ENCODE results near the gene CNTNAP2. TPM values are rescaled to one million over a fixed set of nuclear protein-coding genes. Genes with fewer than 3 reads are reported as not detected.

The CNTNAP2 gene
- total and polyA plus RNA-seq, 9 of the 15 experiments (the other 6 are each of a cell fraction or from before 2014, with no cell fraction given), result 0.04 to 0.62 (median 0.09) TPM; not detected in 4

GRCh38 chr7:147971606-147972110, 1855.1 kb downstream of the CNTNAP2 start:
- BruUV-seq (replicated peaks), result no TSS peak
- H3K27me3 ChIP-seq (ENCODE audit: control insufficient read depth in 2 of 2, insufficient read depth in 2 of 2, low read length in 2 of 2), result no peaks in the 10 kb centered on the region
- no peak overlapping the region for H3K27ac ChIP-seq (ENCODE audit: extremely low read depth, low read depth, low read length)
- ATAC-seq, result no peak
- POLR2A ChIA-PET, result no interaction called here
- no peak overlapping the region for H3K4me2 ChIP-seq (ENCODE audit: insufficient read depth, low read length)
- intact Hi-C loops (cut with micrococcal nuclease) (no loop called here), in situ Hi-C loops (cut with MboI) (no loop called here)
- no peaks in the 10 kb centered on the region for H3K9me3 ChIP-seq (replicated peaks; ENCODE audit: control insufficient read depth, insufficient read depth, low read depth, low read length)
- 2% methylated on average over 2 of the region's 2 CpGs for WGBS (ENCODE audit: insufficient coverage, low coverage, missing lambda C conversion rate)
- no peaks in the 10 kb centered on the region for H3K9me1 ChIP-seq (ENCODE audit: control insufficient read depth, insufficient read depth, low read length)
- CTCF ChIA-PET (ENCODE audit: low intra/inter-chr PET ratio), result no interaction called here
- no peaks in the 10 kb centered on the region for H3K79me2 ChIP-seq (ENCODE audit: control insufficient read depth, insufficient read depth, low read length)
- TF ChIP-seq MCM5 (IDR thresholded peaks at IDR 0.05; ENCODE audit: low read depth) (no peak), ZSCAN32 (CRISPR knock-in tag; IDR thresholded peaks at IDR 0.05) (no peak), VEZF1 (CRISPR knock-in tag; IDR thresholded peaks at IDR 0.05) (no peak), ZNF586 (CRISPR knock-in tag; conservative IDR thresholded peaks at IDR 0.05) (no peak), BRCA1 (IDR thresholded peaks at IDR 0.05) (no peak), BRCA1 (CRISPR knock-in tag; IDR thresholded peaks at IDR 0.05) (no peak), SETDB1 (IDR thresholded peaks at IDR 0.05; ENCODE audit: low read length) (no peak), ZNF561 (CRISPR knock-in tag; conservative IDR thresholded peaks at IDR 0.05) (no peak), ZBTB26 (CRISPR knock-in tag; IDR thresholded peaks at IDR 0.05) (no peak), FOXA3 (CRISPR knock-in tag; conservative IDR thresholded peaks at IDR 0.05 in 1 of 2, IDR thresholded peaks at IDR 0.05 in 1 of 2) (no peak), BHLHE40 (IDR thresholded peaks at IDR 0.05; ENCODE audit: low read length) (no peak), CGGBP1 (CRISPR knock-in tag; IDR thresholded peaks at IDR 0.05) (no peak), RFX7 (CRISPR knock-in tag; IDR thresholded peaks at IDR 0.05) (no peak), ZNF24 (IDR thresholded peaks at IDR 0.05) (no peak), RREB1 (CRISPR knock-in tag; IDR thresholded peaks at IDR 0.05) (no peak), SOX6 (IDR thresholded peaks at IDR 0.05) (no peak), MCM3 (IDR thresholded peaks at IDR 0.05) (no peak)
- no peak for FAIRE-seq
- H4K20me1 ChIP-seq (replicated peaks; ENCODE audit: control insufficient read depth, insufficient read depth, low read length), result no peaks in the 10 kb centered on the region
- no peaks in the 10 kb centered on the region for H3K4me1 ChIP-seq (replicated peaks in 1 of 2; ENCODE audit: control insufficient read depth in 2 of 2, insufficient read depth in 2 of 2, low read length in 2 of 2)
- no peak overlapping the region for H3K4me3 ChIP-seq
- H3K9ac ChIP-seq (ENCODE audit: insufficient read depth in 1 of 2, low read depth in 2 of 2, low read length in 2 of 2), result no peak overlapping the region
- no peak for DNase-seq (ENCODE audit: extremely low read depth in 1 of 4, low spot score in 3 of 4)
- H3K36me3 ChIP-seq (ENCODE audit: control insufficient read depth, insufficient read depth, low read length), result no peaks in the 10 kb centered on the region
- H2AFZ ChIP-seq (ENCODE audit: low read depth, low read length), result no peak overlapping the region
